Left ventricle myocardium superior (tissue), 1 donor: ENCODE measurements around the gene ATP8A2. TPM values are rescaled to one million over a fixed set of nuclear protein-coding genes. Genes with fewer than 3 reads are reported as not detected.
"Not testable (repeated sequence)": the region's sequence is repeated elsewhere in the genome, so short reads cannot be mapped to it uniquely, and the experiment has no call there.

Experiments
- ATAC-seq: fragments of 200-7000 bp; cut with Tn5 transposase; one replicate; pipeline ENCODE4 v1.9.1; 2020; ENCODE audit warnings: mild to moderate bottlenecking, moderate library complexity
- DNase-seq: peaks from one replicate; pipeline ENCODE4 v3.0.0-alpha.2; 2020
- intact Hi-C: fragments of 100-400 bp; cut with micrococcal nuclease; formaldehyde crosslinking; loops from one replicate; pipeline ENCODE4 v1.11.0; 2022
- total RNA-seq: library from RNA; stranded (reverse); fragmentation: NEBNext Ultra II Directional; extraction: Animal tissue kit (Norgen Biotek cat#: 25700); gene quantifications from one replicate; pipeline ENCODE4 v1.2.1, GENCODE V29; 2021
- donor health status: DM: no; HTN: yes; CAD: no; lungs with severe emphysema.

ATP8A2 gene
- total RNA-seq, 1 donor from 2014 or later, result 0.15 TPM

GRCh38 chr13:25806264-25806974 lies 434.6 kb downstream of the ATP8A2 start:
- intact Hi-C loops, result no loop called here
- no peak for ATAC-seq
- DNase-seq, result no peak

- ATAC-seq (no peak), DNase-seq (no peak)
- intact Hi-C loops, result no loop called here
Measured at GRCh38 chr13:25807562-25807961, 435.8 kb downstream of the ATP8A2 start.

- ATAC-seq (no peak), DNase-seq (no peak)
- intact Hi-C loops, result no loop called here
Measured at GRCh38 chr13:25811506-25811905, 439.7 kb downstream of the ATP8A2 start.

- DNase-seq, result no peak
- intact Hi-C loops, result no loop called here
- ATAC-seq, result no peak
Measured at GRCh38 chr13:25816239-25816638, 444.5 kb downstream of the ATP8A2 start.

- DNase-seq (no peak), ATAC-seq (no peak)
- intact Hi-C loops, result no loop called here
Measured at GRCh38 chr13:25819856-25820530, 448.2 kb downstream of the ATP8A2 start.

- intact Hi-C loops, result no loop called here
- DNase-seq (no peak), ATAC-seq (no peak)
Measured at GRCh38 chr13:25821776-25822175, 450.0 kb downstream of the ATP8A2 start.

GRCh38 chr13:25827221-25827620 lies 455.4 kb downstream of the ATP8A2 start:
- ATAC-seq, intact Hi-C loops, DNase-seq: not testable (repeated sequence)

GRCh38 chr13:25827831-25828465 lies 456.2 kb downstream of the ATP8A2 start:
- DNase-seq (no peak), ATAC-seq (no peak)
- intact Hi-C loops, result no loop called here

GRCh38 chr13:25833761-25834160 lies 462.0 kb downstream of the ATP8A2 start:
- DNase-seq (no peak), ATAC-seq (no peak)
- intact Hi-C loops, result no loop called here

- intact Hi-C loops, result no loop called here
- no peak for DNase-seq
- ATAC-seq, result no peak
Measured at GRCh38 chr13:25836574-25837336, 465.0 kb downstream of the ATP8A2 start.

- intact Hi-C loops, result no loop called here
- DNase-seq, result no peak
- no peak for ATAC-seq
Measured at GRCh38 chr13:25839371-25839770, 467.6 kb downstream of the ATP8A2 start.

- ATAC-seq, result no peak
- no peak for DNase-seq
- intact Hi-C loops, result no loop called here
Measured at GRCh38 chr13:25840261-25840660, 468.5 kb downstream of the ATP8A2 start.

GRCh38 chr13:25840931-25841330 lies 469.2 kb downstream of the ATP8A2 start:
- intact Hi-C loops, result no loop called here
- ATAC-seq, result no peak

GRCh38 chr13:25843692-25844091 lies 471.9 kb downstream of the ATP8A2 start:
- intact Hi-C loops, result no loop called here
- DNase-seq (no peak), ATAC-seq (no peak)

More at GRCh38 chr13:25840931-25841330, 469.2 kb downstream of the ATP8A2 start:
- DNase-seq, result no peak

- no peak for DNase-seq
- intact Hi-C loops, result no loop called here
- ATAC-seq, result no peak
Measured at GRCh38 chr13:25844559-25845434, 473.0 kb downstream of the ATP8A2 start.

- ATAC-seq, result no peak
- DNase-seq, result no peak
- intact Hi-C loops, result no loop called here
Measured at GRCh38 chr13:25846222-25846984, 474.6 kb downstream of the ATP8A2 start.

GRCh38 chr13:25847145-25847544 lies 475.4 kb downstream of the ATP8A2 start:
- intact Hi-C loops, result no loop called here
- ATAC-seq (no peak), DNase-seq (no peak)
